Gastrocnemius medialis (tissue), 4 donors: ENCODE data around the gene TMEM229A.

Experiments used
- POLR2A ChIP-seq, 2 donors: fragments of 450-650 bp; IDR thresholded peaks; one replicate each; pipeline ENCODE4 v1.6.1; 2017; ENCODE audit warnings: antibody characterized with exemption in 2 of 2, mild to moderate bottlenecking in 2 of 2, moderate library complexity in 2 of 2
- TF ChIP-seq, protein P1 (sequence below), 5 experiments: fragments of 450-650 bp in 3 of 5; fragments of 200-600 bp in 2 of 5; sonication (generic) in 2 of 5; IDR thresholded peaks in 4 of 5; conservative IDR thresholded peaks in 1 of 5; 1 replicate in 4 of 5; 2 replicates in 1 of 5; pipeline ENCODE4 v1.5.1; 2016 to 2019; ENCODE audit warnings: antibody characterized with exemption in 5 of 5, mild to moderate bottlenecking in 3 of 5, moderate library complexity in 3 of 5

GRCh38 chr7:124057872-124058271 is 25.0 kb upstream of the TMEM229A start:
- TF ChIP-seq, protein P1, sequence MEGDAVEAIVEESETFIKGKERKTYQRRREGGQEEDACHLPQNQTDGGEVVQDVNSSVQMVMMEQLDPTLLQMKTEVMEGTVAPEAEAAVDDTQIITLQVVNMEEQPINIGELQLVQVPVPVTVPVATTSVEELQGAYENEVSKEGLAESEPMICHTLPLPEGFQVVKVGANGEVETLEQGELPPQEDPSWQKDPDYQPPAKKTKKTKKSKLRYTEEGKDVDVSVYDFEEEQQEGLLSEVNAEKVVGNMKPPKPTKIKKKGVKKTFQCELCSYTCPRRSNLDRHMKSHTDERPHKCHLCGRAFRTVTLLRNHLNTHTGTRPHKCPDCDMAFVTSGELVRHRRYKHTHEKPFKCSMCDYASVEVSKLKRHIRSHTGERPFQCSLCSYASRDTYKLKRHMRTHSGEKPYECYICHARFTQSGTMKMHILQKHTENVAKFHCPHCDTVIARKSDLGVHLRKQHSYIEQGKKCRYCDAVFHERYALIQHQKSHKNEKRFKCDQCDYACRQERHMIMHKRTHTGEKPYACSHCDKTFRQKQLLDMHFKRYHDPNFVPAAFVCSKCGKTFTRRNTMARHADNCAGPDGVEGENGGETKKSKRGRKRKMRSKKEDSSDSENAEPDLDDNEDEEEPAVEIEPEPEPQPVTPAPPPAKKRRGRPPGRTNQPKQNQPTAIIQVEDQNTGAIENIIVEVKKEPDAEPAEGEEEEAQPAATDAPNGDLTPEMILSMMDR (IDR thresholded peaks at IDR 0.05 in 4 of 5, conservative IDR thresholded peaks at IDR 0.05 in 1 of 5) = no peak
- TF ChIP-seq POLR2A (IDR thresholded peaks at IDR 0.05) = no peak
